NCI-H2196 treated with DMSO at 0.1 percent for 48 hours (cell line): ENCODE data around the gene EDNRB.

Experiments
- DNase-seq: peaks from one replicate; lab custom pipeline; 2025; ENCODE audit not compliant: unreplicated experiment; lab: John Stamatoyannopoulos, UW

Gene EDNRB

DNA sequence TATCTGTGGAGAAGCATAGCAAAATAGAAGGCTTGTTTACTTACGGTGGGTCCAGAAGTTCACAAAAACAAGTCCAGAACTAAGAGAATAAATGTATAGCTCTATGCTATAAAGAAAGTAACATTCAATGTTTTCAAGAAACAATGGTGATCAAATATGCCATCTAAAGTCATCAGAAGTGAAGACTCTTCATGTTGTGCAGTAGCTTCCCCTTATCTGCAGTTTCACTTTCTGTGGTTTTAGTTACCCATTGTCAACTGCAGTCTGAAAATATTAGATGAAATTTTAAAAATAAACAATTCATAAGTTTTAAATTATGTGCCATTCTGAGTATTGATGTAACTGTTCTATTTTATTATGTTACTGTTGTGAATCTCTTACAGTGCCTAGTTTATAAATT is 72.5 kb downstream of the EDNRB start:
- DNase-seq, result no peak
